ENCODE measurements around the gene PLSCR3. TPM values are rescaled to one million over a fixed set of nuclear protein-coding genes. Genes with fewer than 3 reads are reported as not detected.

The PLSCR3 gene
- total RNA-seq, 4 donors from 2014 or later, result 21.6 to 55.3 (median 40.7) TPM

- peaks cover 12% of the 10 kb centered on the region for H3K36me3 ChIP-seq
- no peaks in the 10 kb centered on the region for H3K9me3 ChIP-seq
- 66% methylated on average over 11 of the region's 12 CpGs for WGBS
- peak in 1 of 2 donors; percentile 62 for DNase-seq (ENCODE audit: low spot score in 2 of 2)
- no peak within 1 kb of the TSS for H3K4me3 ChIP-seq
- TF ChIP-seq POLR2AphosphoS5 (IDR thresholded peaks at IDR 0.05) (no peak), EP300 (IDR thresholded peaks at IDR 0.05) (no peak), POLR2A (IDR thresholded peaks at IDR 0.05) (no peak), CTCF (IDR thresholded peaks at IDR 0.05) (no peak)
- peaks cover 31% of the 10 kb centered on the region for H3K4me1 ChIP-seq
- no peaks in the 10 kb centered on the region for H3K27me3 ChIP-seq
- H3K27ac ChIP-seq, result no peak within 1 kb of the TSS
These were observed 13.3 kb upstream of the PLSCR3 start, which contains the start of gene NLGN2 for GRCh38 chr17:7407485-7408251. TSS of gene NLGN2 (plus strand) at chr17:7407845. CDS start at chr17:7408256, 411 bp downstream.

GRCh38 chr17:7407082-7407481 is 12.8 kb upstream of the PLSCR3 start:
- Histone ChIP-seq H3K9me3 (no peaks in the 10 kb centered on the region), H3K4me1 (peaks cover 36% of the 10 kb centered on the region), H3K4me3 (no peak overlapping the region), H3K36me3 (peaks cover 12% of the 10 kb centered on the region), H3K27ac (no peak overlapping the region), H3K27me3 (no peaks in the 10 kb centered on the region)
- 90% methylated on average over 13 of the region's 13 CpGs for WGBS
- DNase-seq (ENCODE audit: low spot score in 2 of 2), result peak in 1 of 2 donors; percentile 59
- TF ChIP-seq POLR2A (IDR thresholded peaks at IDR 0.05) (no peak), POLR2AphosphoS5 (IDR thresholded peaks at IDR 0.05) (no peak), CTCF (IDR thresholded peaks at IDR 0.05) (no peak), EP300 (IDR thresholded peaks at IDR 0.05) (no peak)

- H3K9me3 ChIP-seq, result no peaks in the 10 kb centered on the region
- 52% methylated on average over 12 of the region's 12 CpGs for WGBS
- TF ChIP-seq POLR2A (IDR thresholded peaks at IDR 0.05), result no peak
- no peak for TF ChIP-seq EP300 (IDR thresholded peaks at IDR 0.05)
- TF ChIP-seq CTCF (IDR thresholded peaks at IDR 0.05), result no peak
- TF ChIP-seq POLR2AphosphoS5 (IDR thresholded peaks at IDR 0.05), result no peak
- H3K36me3 ChIP-seq, result peaks cover 12% of the 10 kb centered on the region
- no peaks in the 10 kb centered on the region for H3K27me3 ChIP-seq
- peaks cover 37% of the 10 kb centered on the region for H3K4me1 ChIP-seq
- DNase-seq (ENCODE audit: low spot score in 2 of 2), result peak in 1 of 2 donors; percentile 61
- H3K27ac ChIP-seq, result no peak overlapping the region
- H3K4me3 ChIP-seq, result no peak overlapping the region
These were observed 12.0 kb upstream of the PLSCR3 start for GRCh38 chr17:7406235-7406825.

GRCh38 chr17:7405350-7406234 is 11.3 kb upstream of the PLSCR3 start:
- Histone ChIP-seq H3K4me1 (peaks cover 37% of the 10 kb centered on the region), H3K36me3 (peaks cover 12% of the 10 kb centered on the region), H3K4me3 (peak overlapping the region; percentile 71), H3K27ac (peak overlapping the region; percentile 89), H3K27me3 (no peaks in the 10 kb centered on the region), H3K9me3 (no peaks in the 10 kb centered on the region)
- 26% methylated on average over 12 of the region's 38 CpGs for WGBS
- no peak for DNase-seq (ENCODE audit: low spot score in 2 of 2)
- TF ChIP-seq POLR2AphosphoS5 (IDR thresholded peaks at IDR 0.05), result no peak
- TF ChIP-seq EP300 (IDR thresholded peaks at IDR 0.05), result no peak
- no peak for TF ChIP-seq POLR2A (IDR thresholded peaks at IDR 0.05)
- TF ChIP-seq CTCF (IDR thresholded peaks at IDR 0.05), result no peak
